ENCODE measurements around the gene IL1B. TPM values are rescaled to one million over a fixed set of nuclear protein-coding genes. Genes with fewer than 3 reads are reported as not detected.

Gene IL1B
- total and polyA plus RNA-seq, 2 donors (not counting 3 experiments of a cell fraction or from before 2014, with no cell fraction given), result 0.25 TPM; not detected in 1

GRCh38 chr2:112841295-112842044, 4.9 kb upstream of the IL1B start:
- no peak overlapping the region for H3K9ac ChIP-seq (replicated peaks; ENCODE audit: extremely low read depth, insufficient read depth, low read length)
- no peak overlapping the region for H2AFZ ChIP-seq (ENCODE audit: low read depth, low read length)
- H3K27ac ChIP-seq (ENCODE audit: insufficient read depth, low read depth, low read length), result no peak overlapping the region
- DNase-seq (ENCODE audit: low read depth, low spot score), result no peak
- H3K27me3 ChIP-seq (ENCODE audit: control insufficient read depth in 2 of 2, insufficient read depth in 2 of 2, low read length in 2 of 2), result peaks cover 0 to 27% of the 10 kb centered on the region in 2 experiments
- ChIA-PET CTCF (no interaction called here), POLR2A (no interaction called here)
- no peak overlapping the region for H3K4me3 ChIP-seq (replicated peaks in 1 of 3; ENCODE audit: insufficient read depth in 1 of 3, low read depth in 1 of 3, low read length in 3 of 3)
- dilution Hi-C loops (cut with MboI; ENCODE audit: extremely low pct_ligation_motif_present, low sequenced_read_pairs) (no loop called here), intact Hi-C loops (cut with micrococcal nuclease) (no loop called here)
- no peaks in the 10 kb centered on the region for H3K4me1 ChIP-seq (ENCODE audit: control insufficient read depth, extremely low read depth, insufficient read depth, low read length)
- no peaks in the 10 kb centered on the region for H4K20me1 ChIP-seq (replicated peaks; ENCODE audit: control insufficient read depth, extremely low read depth, insufficient read depth, low read length)
- no peaks in the 10 kb centered on the region for H3K36me3 ChIP-seq (ENCODE audit: control insufficient read depth in 2 of 2, extremely low read depth in 1 of 2, insufficient read depth in 2 of 2, low read length in 2 of 2)
- no peaks in the 10 kb centered on the region for H3K9me3 ChIP-seq (replicated peaks; ENCODE audit: control insufficient read depth, insufficient read depth, low read length)
- H3K9me1 ChIP-seq (replicated peaks; ENCODE audit: control insufficient read depth, extremely low read depth, insufficient read depth, low read length), result no peaks in the 10 kb centered on the region
- H3K79me2 ChIP-seq (ENCODE audit: control insufficient read depth, insufficient read depth, low read length), result no peaks in the 10 kb centered on the region
- TF ChIP-seq POLR2AphosphoS5 (IDR thresholded peaks at IDR 0.05; ENCODE audit: insufficient read depth, low read depth, low read length), result no peak
- TF ChIP-seq, protein P1, sequence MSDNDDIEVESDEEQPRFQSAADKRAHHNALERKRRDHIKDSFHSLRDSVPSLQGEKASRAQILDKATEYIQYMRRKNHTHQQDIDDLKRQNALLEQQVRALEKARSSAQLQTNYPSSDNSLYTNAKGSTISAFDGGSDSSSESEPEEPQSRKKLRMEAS (IDR thresholded peaks at IDR 0.05; ENCODE audit: insufficient read depth, insufficient read length), result no peak
- no TSS peak for BruUV-seq (replicated peaks)
- no peak for FAIRE-seq
- no peak overlapping the region for H3K4me2 ChIP-seq (ENCODE audit: insufficient read depth, low read length)

DNA sequence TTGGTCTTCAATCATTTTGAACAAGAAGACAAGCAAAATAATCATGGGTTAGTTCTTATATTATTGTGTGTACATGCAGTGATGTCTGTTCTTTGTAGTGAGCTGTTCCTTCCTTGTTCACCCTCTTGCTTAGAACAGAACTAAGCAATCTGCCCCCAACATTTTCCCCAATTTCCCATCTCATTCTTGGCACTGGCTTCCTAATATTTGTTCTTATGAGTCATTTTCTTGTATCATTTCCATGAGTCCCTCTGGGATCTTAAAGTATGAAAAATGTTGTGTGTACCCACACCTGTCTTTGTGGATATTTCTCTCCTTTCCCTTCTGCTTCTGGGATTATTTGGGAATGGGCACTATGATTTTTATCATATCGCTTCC, 3.5 kb upstream of the IL1B start:
- FAIRE-seq, result no peak
- no peaks in the 10 kb centered on the region for H3K9me1 ChIP-seq (replicated peaks; ENCODE audit: control insufficient read depth, extremely low read depth, insufficient read depth, low read length)
- H3K9me3 ChIP-seq (replicated peaks; ENCODE audit: control insufficient read depth, insufficient read depth, low read length), result no peaks in the 10 kb centered on the region
- no peak overlapping the region for H3K9ac ChIP-seq (replicated peaks; ENCODE audit: extremely low read depth, insufficient read depth, low read length)
- CTCF ChIA-PET, result interaction anchor here (1.5 kb wide), 1 partner anchor 45 kb away, joined by 3 read pairs; no protein-coding TSS in a partner anchor
- BruUV-seq (replicated peaks), result no TSS peak
- no peak overlapping the region for H3K4me3 ChIP-seq (replicated peaks in 1 of 3; ENCODE audit: insufficient read depth in 1 of 3, low read depth in 1 of 3, low read length in 3 of 3)
- no peak overlapping the region for H3K27ac ChIP-seq (ENCODE audit: insufficient read depth, low read depth, low read length)
- dilution Hi-C loops (cut with MboI; ENCODE audit: extremely low pct_ligation_motif_present, low sequenced_read_pairs) (no loop called here), intact Hi-C loops (cut with micrococcal nuclease) (no loop called here)
- no peaks in the 10 kb centered on the region for H3K79me2 ChIP-seq (ENCODE audit: control insufficient read depth, insufficient read depth, low read length)
- H3K36me3 ChIP-seq (ENCODE audit: control insufficient read depth in 2 of 2, extremely low read depth in 1 of 2, insufficient read depth in 2 of 2, low read length in 2 of 2), result no peaks in the 10 kb centered on the region
- no peak for TF ChIP-seq MYC (IDR thresholded peaks at IDR 0.05; ENCODE audit: low read depth, low read length)
- TF ChIP-seq, protein P1 (IDR thresholded peaks at IDR 0.05; ENCODE audit: insufficient read depth, insufficient read length), result no peak
- TF ChIP-seq, protein P2, sequence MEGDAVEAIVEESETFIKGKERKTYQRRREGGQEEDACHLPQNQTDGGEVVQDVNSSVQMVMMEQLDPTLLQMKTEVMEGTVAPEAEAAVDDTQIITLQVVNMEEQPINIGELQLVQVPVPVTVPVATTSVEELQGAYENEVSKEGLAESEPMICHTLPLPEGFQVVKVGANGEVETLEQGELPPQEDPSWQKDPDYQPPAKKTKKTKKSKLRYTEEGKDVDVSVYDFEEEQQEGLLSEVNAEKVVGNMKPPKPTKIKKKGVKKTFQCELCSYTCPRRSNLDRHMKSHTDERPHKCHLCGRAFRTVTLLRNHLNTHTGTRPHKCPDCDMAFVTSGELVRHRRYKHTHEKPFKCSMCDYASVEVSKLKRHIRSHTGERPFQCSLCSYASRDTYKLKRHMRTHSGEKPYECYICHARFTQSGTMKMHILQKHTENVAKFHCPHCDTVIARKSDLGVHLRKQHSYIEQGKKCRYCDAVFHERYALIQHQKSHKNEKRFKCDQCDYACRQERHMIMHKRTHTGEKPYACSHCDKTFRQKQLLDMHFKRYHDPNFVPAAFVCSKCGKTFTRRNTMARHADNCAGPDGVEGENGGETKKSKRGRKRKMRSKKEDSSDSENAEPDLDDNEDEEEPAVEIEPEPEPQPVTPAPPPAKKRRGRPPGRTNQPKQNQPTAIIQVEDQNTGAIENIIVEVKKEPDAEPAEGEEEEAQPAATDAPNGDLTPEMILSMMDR (IDR thresholded peaks at IDR 0.05; ENCODE audit: extremely low read depth in 1 of 2, insufficient read depth in 1 of 2, low read depth in 1 of 2, low read length in 2 of 2), result no peak
- no peak for TF ChIP-seq EZH2 (IDR thresholded peaks at IDR 0.05; ENCODE audit: borderline replicate concordance, low read depth, low read length, severe bottlenecking)
- TF ChIP-seq POLR2AphosphoS5 (IDR thresholded peaks at IDR 0.05; ENCODE audit: insufficient read depth, low read depth, low read length), result no peak
- TF ChIP-seq FOS (IDR thresholded peaks at IDR 0.05; ENCODE audit: borderline replicate concordance, insufficient read depth, low read length), result no peak
- no peak for TF ChIP-seq POLR2A (IDR thresholded peaks at IDR 0.05; ENCODE audit: low read depth, low read length)
- no peak for TF ChIP-seq GATA2 (IDR thresholded peaks at IDR 0.05; ENCODE audit: insufficient read depth, insufficient read length, low read depth, low read length)
- no peak for TF ChIP-seq JUN (IDR thresholded peaks at IDR 0.05; ENCODE audit: borderline replicate concordance, insufficient read depth, insufficient read length, low read depth)
- POLR2A ChIA-PET, result no interaction called here
- no peak overlapping the region for H2AFZ ChIP-seq (ENCODE audit: low read depth, low read length)
- no peaks in the 10 kb centered on the region for H3K4me1 ChIP-seq (ENCODE audit: control insufficient read depth, extremely low read depth, insufficient read depth, low read length)
- no peak overlapping the region for H3K4me2 ChIP-seq (ENCODE audit: insufficient read depth, low read length)
- H3K27me3 ChIP-seq (ENCODE audit: control insufficient read depth in 2 of 2, insufficient read depth in 2 of 2, low read length in 2 of 2), result peaks cover 0 to 27% of the 10 kb centered on the region in 2 experiments
- DNase-seq (ENCODE audit: low read depth, low spot score), result no peak
- no peaks in the 10 kb centered on the region for H4K20me1 ChIP-seq (replicated peaks; ENCODE audit: control insufficient read depth, extremely low read depth, insufficient read depth, low read length)
